Measurements from ENCODE around the gene ITGA7. TPM values are rescaled to one million over a fixed set of nuclear protein-coding genes. Genes with fewer than 3 reads are reported as not detected.

ITGA7 gene
- polyA plus RNA-seq, 1 of the 3 experiments (the other 2 are of a cell fraction): 19.7 TPM

GRCh38 chr12:55738123-55739024 lies 30.7 kb upstream of the ITGA7 start (continued):
- 0 out of 2 replicates have a peak, but pooled peaks have one; percentile 26 for TF ChIP-seq TAF1 (IDR thresholded peaks at IDR 0.05; ENCODE audit: borderline replicate concordance, low read depth, low read length)
- TF ChIP-seq, protein P1, sequence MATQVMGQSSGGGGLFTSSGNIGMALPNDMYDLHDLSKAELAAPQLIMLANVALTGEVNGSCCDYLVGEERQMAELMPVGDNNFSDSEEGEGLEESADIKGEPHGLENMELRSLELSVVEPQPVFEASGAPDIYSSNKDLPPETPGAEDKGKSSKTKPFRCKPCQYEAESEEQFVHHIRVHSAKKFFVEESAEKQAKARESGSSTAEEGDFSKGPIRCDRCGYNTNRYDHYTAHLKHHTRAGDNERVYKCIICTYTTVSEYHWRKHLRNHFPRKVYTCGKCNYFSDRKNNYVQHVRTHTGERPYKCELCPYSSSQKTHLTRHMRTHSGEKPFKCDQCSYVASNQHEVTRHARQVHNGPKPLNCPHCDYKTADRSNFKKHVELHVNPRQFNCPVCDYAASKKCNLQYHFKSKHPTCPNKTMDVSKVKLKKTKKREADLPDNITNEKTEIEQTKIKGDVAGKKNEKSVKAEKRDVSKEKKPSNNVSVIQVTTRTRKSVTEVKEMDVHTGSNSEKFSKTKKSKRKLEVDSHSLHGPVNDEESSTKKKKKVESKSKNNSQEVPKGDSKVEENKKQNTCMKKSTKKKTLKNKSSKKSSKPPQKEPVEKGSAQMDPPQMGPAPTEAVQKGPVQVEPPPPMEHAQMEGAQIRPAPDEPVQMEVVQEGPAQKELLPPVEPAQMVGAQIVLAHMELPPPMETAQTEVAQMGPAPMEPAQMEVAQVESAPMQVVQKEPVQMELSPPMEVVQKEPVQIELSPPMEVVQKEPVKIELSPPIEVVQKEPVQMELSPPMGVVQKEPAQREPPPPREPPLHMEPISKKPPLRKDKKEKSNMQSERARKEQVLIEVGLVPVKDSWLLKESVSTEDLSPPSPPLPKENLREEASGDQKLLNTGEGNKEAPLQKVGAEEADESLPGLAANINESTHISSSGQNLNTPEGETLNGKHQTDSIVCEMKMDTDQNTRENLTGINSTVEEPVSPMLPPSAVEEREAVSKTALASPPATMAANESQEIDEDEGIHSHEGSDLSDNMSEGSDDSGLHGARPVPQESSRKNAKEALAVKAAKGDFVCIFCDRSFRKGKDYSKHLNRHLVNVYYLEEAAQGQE (IDR thresholded peaks at IDR 0.05; ENCODE audit: low read depth, low read length): no peak
- no peak for TF ChIP-seq ELF1 (IDR thresholded peaks at IDR 0.05)
- TF ChIP-seq GABPA (IDR thresholded peaks at IDR 0.05; ENCODE audit: low read depth): no peak
- peak; percentile 96 for TF ChIP-seq RAD21 (IDR thresholded peaks at IDR 0.05; ENCODE audit: low read length)
- peak; percentile 39 for TF ChIP-seq CHD2 (IDR thresholded peaks at IDR 0.05; ENCODE audit: low read length, partially characterized antibody)
- TF ChIP-seq, protein P2, sequence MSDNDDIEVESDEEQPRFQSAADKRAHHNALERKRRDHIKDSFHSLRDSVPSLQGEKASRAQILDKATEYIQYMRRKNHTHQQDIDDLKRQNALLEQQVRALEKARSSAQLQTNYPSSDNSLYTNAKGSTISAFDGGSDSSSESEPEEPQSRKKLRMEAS (IDR thresholded peaks at IDR 0.05; ENCODE audit: low read depth): no peak
- TF ChIP-seq POLR2AphosphoS5 (IDR thresholded peaks at IDR 0.05; ENCODE audit: low read depth, low read length): no peak; the same call in 1 of the 2 replicates
- TF ChIP-seq, protein P3, sequence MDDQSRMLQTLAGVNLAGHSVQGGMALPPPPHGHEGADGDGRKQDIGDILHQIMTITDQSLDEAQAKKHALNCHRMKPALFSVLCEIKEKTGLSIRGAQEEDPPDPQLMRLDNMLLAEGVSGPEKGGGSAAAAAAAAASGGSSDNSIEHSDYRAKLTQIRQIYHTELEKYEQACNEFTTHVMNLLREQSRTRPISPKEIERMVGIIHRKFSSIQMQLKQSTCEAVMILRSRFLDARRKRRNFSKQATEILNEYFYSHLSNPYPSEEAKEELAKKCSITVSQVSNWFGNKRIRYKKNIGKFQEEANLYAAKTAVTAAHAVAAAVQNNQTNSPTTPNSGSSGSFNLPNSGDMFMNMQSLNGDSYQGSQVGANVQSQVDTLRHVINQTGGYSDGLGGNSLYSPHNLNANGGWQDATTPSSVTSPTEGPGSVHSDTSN (IDR thresholded peaks at IDR 0.05): no peak
- TF ChIP-seq SMC3 (IDR thresholded peaks at IDR 0.05; ENCODE audit: low read depth, low read length): peak; percentile 75

DNA sequence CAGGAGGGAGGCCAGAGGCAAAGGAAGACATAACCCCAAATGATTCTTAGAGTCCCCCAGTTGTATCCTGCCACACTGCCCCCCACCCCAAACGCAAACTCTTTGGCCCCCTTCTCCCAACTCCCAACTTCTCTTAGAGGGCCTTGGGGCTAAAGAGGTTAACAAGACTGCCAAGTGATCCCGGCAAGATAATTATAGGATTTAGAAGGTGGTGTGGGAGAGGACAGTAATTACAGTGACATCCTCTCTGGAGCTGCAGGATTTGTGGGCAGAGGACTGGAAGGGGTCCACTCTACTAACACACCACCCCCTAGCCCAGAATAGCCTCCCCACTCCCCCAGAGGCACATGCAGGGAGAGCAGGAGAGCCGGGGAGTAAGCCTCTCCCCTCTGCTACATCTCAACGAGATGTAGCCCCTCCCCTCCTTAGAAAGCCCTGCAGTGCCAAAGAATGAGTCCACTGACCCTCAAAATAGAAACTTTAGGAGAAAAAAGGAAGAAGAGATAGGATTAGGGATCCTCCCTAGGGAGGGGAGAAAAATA lies 29.9 kb upstream of the ITGA7 start:
- ChIA-PET POLR2A (interaction anchor here (0.7 to 2.0 kb wide), 10 partner anchors 8 to 194 kb away, joined by 3 to 12 read pairs (median 4); partner anchors contain the start of genes CD63, DNAJC14, ORMDL2 and SARNP), CTCF (interaction anchor here (0.5 to 14.4 kb wide), 40 partner anchors 9 to 549 kb away, joined by 3 to 358 read pairs (median 7); partner anchors contain the start of genes BLOC1S1, CD63, DNAJC14 and ORMDL2)
- Histone ChIP-seq H3K27ac (ENCODE audit: low read depth in 2 of 2, low read length in 1 of 2) (peak overlapping the region; percentile 80 to 83; a peak in 3 of 4 replicates), H3K4me1 (ENCODE audit: control insufficient read depth in 1 of 2, insufficient read depth in 2 of 2, low read depth in 1 of 2, low read length in 1 of 2) (peaks cover 9 to 24% of the 10 kb centered on the region in 2 experiments; a peak in 3 of 4 replicates), H3K27me3 (ENCODE audit: insufficient read depth) (no peaks in the 10 kb centered on the region), H3K4me3 (ENCODE audit: low read depth in 2 of 2, low read length in 1 of 2) (peak overlapping the region; percentile 66 to 98), H3F3A (replicated peaks; ENCODE audit: insufficient read depth) (peaks cover 17% of the 10 kb centered on the region), H4K20me1 (ENCODE audit: insufficient read depth) (no peaks in the 10 kb centered on the region), H3K9ac (peak overlapping the region; percentile 70), H3K4me2 (peak overlapping the region; percentile 99), H3K9me2 (no peaks in the 10 kb centered on the region), H3K79me2 (ENCODE audit: insufficient read depth) (no peaks in the 10 kb centered on the region), H3K36me3 (replicated peaks in 1 of 2; ENCODE audit: control insufficient read depth in 1 of 2, insufficient read depth in 2 of 2, low read length in 1 of 2) (no peaks in the 10 kb centered on the region), H3K9me3 (no peaks in the 10 kb centered on the region), H2AFZ (ENCODE audit: low read depth) (peak overlapping the region; percentile 100)
- WGBS (ENCODE audit: low lambda C conversion rate): 11% methylated on average over 4 of the region's 4 CpGs
- DNase-seq: peak; percentile 37
- no peak for TF ChIP-seq USF1 (IDR thresholded peaks at IDR 0.05; ENCODE audit: borderline replicate concordance, low read depth)
- TF ChIP-seq RCOR1 (IDR thresholded peaks at IDR 0.05; ENCODE audit: low read length): no peak
- no peak for TF ChIP-seq SMC3 (IDR thresholded peaks at IDR 0.05; ENCODE audit: low read depth, low read length)
- TF ChIP-seq TEAD4 (IDR thresholded peaks at IDR 0.05; ENCODE audit: borderline replicate concordance, insufficient read depth): no peak
- no peak for TF ChIP-seq NFIC (IDR thresholded peaks at IDR 0.05; ENCODE audit: borderline replicate concordance)
- TF ChIP-seq, protein P2 (IDR thresholded peaks at IDR 0.05; ENCODE audit: low read depth): no peak
- TF ChIP-seq POLR2AphosphoS5 (IDR thresholded peaks at IDR 0.05; ENCODE audit: low read depth, low read length): no peak
- no peak for TF ChIP-seq IRF3 (IDR thresholded peaks at IDR 0.05; ENCODE audit: low read depth, low read length)
- TF ChIP-seq, protein P3 (IDR thresholded peaks at IDR 0.05): no peak
- no peak for TF ChIP-seq RXRA (IDR thresholded peaks at IDR 0.05; ENCODE audit: borderline replicate concordance, low read depth)
- TF ChIP-seq, protein P4, sequence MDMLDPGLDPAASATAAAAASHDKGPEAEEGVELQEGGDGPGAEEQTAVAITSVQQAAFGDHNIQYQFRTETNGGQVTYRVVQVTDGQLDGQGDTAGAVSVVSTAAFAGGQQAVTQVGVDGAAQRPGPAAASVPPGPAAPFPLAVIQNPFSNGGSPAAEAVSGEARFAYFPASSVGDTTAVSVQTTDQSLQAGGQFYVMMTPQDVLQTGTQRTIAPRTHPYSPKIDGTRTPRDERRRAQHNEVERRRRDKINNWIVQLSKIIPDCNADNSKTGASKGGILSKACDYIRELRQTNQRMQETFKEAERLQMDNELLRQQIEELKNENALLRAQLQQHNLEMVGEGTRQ (IDR thresholded peaks at IDR 0.05; ENCODE audit: borderline replicate concordance, low read depth, low read length): no peak

All from SK-N-SH (cell line).